K562 (cell line): ENCODE measurements around the gene DLX2. TPM values are rescaled to one million over a fixed set of nuclear protein-coding genes. Genes with fewer than 3 reads are reported as not detected.

ENCODE experiments used
- DPF2 ChIP-seq: fragments of 450-650 bp; IDR thresholded peaks from 2 replicates; pipeline ENCODE4 v1.6.1; 2016
- EP400 ChIP-seq: fragments of 450-650 bp; IDR thresholded peaks from 2 replicates; pipeline ENCODE4 v1.6.1; 2017; ENCODE audit warnings: antibody characterized with exemption, mild to moderate bottlenecking, moderate library complexity
- HLTF ChIP-seq: fragments of 450-650 bp; IDR thresholded peaks from 2 replicates; pipeline ENCODE4 v1.6.1; 2016
- MBD2 ChIP-seq: sonication (generic); IDR thresholded peaks from 2 replicates; pipeline ENCODE4 v1.6.1; 2016; ENCODE audit warnings: low read depth, borderline replicate concordance
- NONO ChIP-seq, 2 experiments: fragments of 200-400 bp in 1 of 2; fragments of 450-650 bp in 1 of 2; formaldehyde crosslinking in 1 of 2; IDR thresholded peaks; 2 replicates each; pipeline ENCODE4 v1.6.1; 2017; ENCODE audit warnings: low read depth in 2 of 2, mild to moderate bottlenecking in 2 of 2, moderate library complexity in 2 of 2, low read length in 1 of 2
- PHF21A ChIP-seq: fragments of 450-650 bp; IDR thresholded peaks from 2 replicates; pipeline ENCODE4 v1.6.1; 2017; ENCODE audit warnings: low read depth, borderline replicate concordance
- PHTF2 ChIP-seq: fragments of 250-450 bp; sonication (Bioruptor Pico); IDR thresholded peaks from 2 replicates; pipeline ENCODE4 v1.5.0; 2021; ENCODE audit warnings: mild to moderate bottlenecking
- POLR2AphosphoS5 ChIP-seq: IDR thresholded peaks from 2 replicates; pipeline ENCODE4 v1.6.1; 2011; ENCODE audit warnings: mild to moderate bottlenecking, low read depth, low read length, moderate library complexity; ENCODE audit not compliant: control insufficient read depth, insufficient read depth
- SETDB1 ChIP-seq: IDR thresholded peaks from one replicate; pipeline ENCODE4 v1.6.1; 2012; ENCODE audit warnings: low read length, control low read depth, inconsistent platforms
- SIN3A ChIP-seq, 2 experiments: fragments of 150-350 bp in 1 of 2; IDR thresholded peaks; 2 replicates each; pipeline ENCODE4 v1.6.1; 2011 to 2016; ENCODE audit warnings: borderline replicate concordance in 2 of 2, low read depth in 2 of 2, low read length in 2 of 2, mild to moderate bottlenecking in 2 of 2, moderate library complexity in 2 of 2; ENCODE audit not compliant: control insufficient read depth in 1 of 2
- SRSF3 ChIP-seq: fragments of 200-400 bp; formaldehyde crosslinking; IDR thresholded peaks from 2 replicates; pipeline ENCODE4 v1.6.1; 2016; ENCODE audit warnings: mild to moderate bottlenecking, low read length, moderate library complexity; ENCODE audit not compliant: insufficient read depth
- TARDBP ChIP-seq: fragments of 450-650 bp; IDR thresholded peaks from 2 replicates; pipeline ENCODE4 v1.6.1; 2016
- YBX1 ChIP-seq: fragments of 450-650 bp; IDR thresholded peaks from 2 replicates; pipeline ENCODE4 v1.7.1; 2016; ENCODE audit warnings: mild to moderate bottlenecking
- YY1 ChIP-seq, 3 experiments: IDR thresholded peaks; 2 replicates each; pipeline ENCODE4 v1.6.1; 2011; ENCODE audit warnings: low read length in 2 of 3, mild to moderate bottlenecking in 2 of 3, moderate library complexity in 2 of 3, borderline replicate concordance in 1 of 3, control low read depth in 1 of 3, low read depth in 1 of 3; ENCODE audit not compliant: insufficient read depth in 3 of 3, insufficient replicate concordance in 2 of 3, control insufficient read depth in 1 of 3, insufficient read length in 1 of 3; ENCODE audit errors: extremely low read depth in 1 of 3
- ZNF133 ChIP-seq: fragments of 250-450 bp; sonication (Bioruptor Pico); IDR thresholded peaks from 2 replicates; pipeline ENCODE4 v1.4.0; 2020; ENCODE audit warnings: mild to moderate bottlenecking
- ZNF408 ChIP-seq: fragments of 250-450 bp; sonication (Bioruptor Pico); IDR thresholded peaks from 2 replicates; pipeline ENCODE4 v1.4.0; 2020; ENCODE audit warnings: low read depth, mild to moderate bottlenecking, moderate library complexity
- ZNF507 ChIP-seq: conservative IDR thresholded peaks from 2 replicates; pipeline ENCODE4 v1.6.1; 2017; ENCODE audit warnings: missing genetic modification characterization, missing compliant biosample characterization
- polyA plus RNA-seq, 8 experiments: library from polyadenylated mRNA; depleted of rRNA in 4 of 8; stranded (reverse) in 5 of 8; unstranded in 3 of 8; fragments of >200 nt; fragmentation: Nextera tagmentation in 2 of 8; fragmentation: Illumina TruSeq in 1 of 8; extraction: Ambion mirVana in 2 of 8; extraction: Trizol in 1 of 8; gene quantifications; 2 replicates each; pipeline versions ENCODE4 v1.2.1 to v1.2.3, GENCODE V29; 2011 to 2014; ENCODE audit warnings: inconsistent platforms in 1 of 8, missing spikeins in 1 of 8
- total RNA-seq, 7 experiments: library from RNA; depleted of rRNA in 6 of 7; stranded (reverse); fragments of >200 nt in 6 of 7; fragmentation: Illumina TruSeq in 2 of 7; extraction: Trizol in 2 of 7; gene quantifications; 2 replicates each; pipeline versions ENCODE4 v1.2.1 to v1.2.3, GENCODE V29; 2011 to 2021; ENCODE audit warnings: low replicate concordance in 1 of 7
- TF ChIP-seq, protein P1 (sequence below), 3 experiments: IDR thresholded peaks in 2 of 3; conservative IDR thresholded peaks in 1 of 3; 2 replicates each; pipeline ENCODE4 v1.5.1; 2011 to 2012; ENCODE audit warnings: low read length in 3 of 3, mild to moderate bottlenecking in 3 of 3, control low read depth in 2 of 3, improper control_type of control experiment in 1 of 3, inconsistent platforms in 1 of 3, low read depth in 1 of 3, mixed read lengths in 1 of 3, moderate library complexity in 1 of 3; ENCODE audit not compliant: insufficient read depth in 2 of 3
- TF ChIP-seq, protein P2 (sequence below): fragments of 450-650 bp; formaldehyde crosslinking; IDR thresholded peaks from 2 replicates; pipeline ENCODE4 v1.4.0; 2020; ENCODE audit warnings: mild to moderate bottlenecking, mixed read lengths
- TF ChIP-seq, protein P3 (sequence below): sonication (generic); formaldehyde crosslinking; IDR thresholded peaks from 2 replicates; pipeline ENCODE4 v1.8.0; 2022; ENCODE audit warnings: mild to moderate bottlenecking, missing genetic modification reagents

The DLX2 gene
- total and polyA plus RNA-seq, 9 of the 15 experiments (the other 6 are each of a cell fraction or from before 2014, with no cell fraction given) = 0.14 to 4.3 (median 0.86) TPM

DNA sequence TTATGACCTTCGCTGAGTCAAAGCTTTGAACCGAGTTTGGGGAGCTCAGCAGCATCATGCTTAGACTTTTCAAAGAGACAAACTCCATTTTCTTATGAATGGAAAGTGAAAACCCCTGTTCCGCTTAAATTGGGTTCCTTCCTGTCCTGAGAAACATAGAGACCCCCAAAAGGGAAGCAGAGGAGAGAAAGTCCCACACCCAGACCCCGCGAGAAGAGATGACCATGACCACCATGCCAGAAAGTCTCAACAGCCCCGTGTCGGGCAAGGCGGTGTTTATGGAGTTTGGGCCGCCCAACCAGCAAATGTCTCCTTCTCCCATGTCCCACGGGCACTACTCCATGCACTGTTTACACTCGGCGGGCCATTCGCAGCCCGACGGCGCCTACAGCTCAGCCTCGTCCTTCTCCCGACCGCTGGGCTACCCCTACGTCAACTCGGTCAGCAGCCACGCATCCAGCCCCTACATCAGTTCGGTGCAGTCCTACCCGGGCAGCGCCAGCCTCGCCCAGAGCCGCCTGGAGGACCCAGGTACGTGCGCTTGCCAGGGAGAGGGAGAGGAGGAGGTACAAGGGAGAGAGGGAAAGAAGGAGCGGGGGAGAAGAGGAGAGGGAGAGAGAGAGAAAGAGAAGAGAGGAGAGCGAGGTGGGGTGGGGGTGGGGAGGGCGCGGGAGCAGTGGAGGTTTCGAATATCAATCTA, 17.1 kb downstream of the DLX2 start, which contains the start of gene DLX1 (continued):
- TF ChIP-seq HLTF (no peak), YY1 (IDR thresholded peaks at IDR 0.05; ENCODE audit: borderline replicate concordance in 1 of 3, control insufficient read depth in 1 of 3, extremely low read depth in 1 of 3, insufficient read depth in 3 of 3, insufficient read length in 1 of 3, insufficient replicate concordance in 2 of 3, low read depth in 1 of 3, low read length in 2 of 3) (peak in 2 of 3 experiments; percentile 15 to 40), EP400 (no peak; the same call in 1 of the 2 replicates), NONO (IDR thresholded peaks at IDR 0.05; ENCODE audit: low read depth in 2 of 2, low read length in 1 of 2) (no peak), DPF2 (0 out of 2 replicates have a peak, but pooled peaks have one; percentile 48), TARDBP (no peak), ZNF507 (tag) (no peak), SIN3A (IDR thresholded peaks at IDR 0.05; ENCODE audit: borderline replicate concordance in 2 of 2, control insufficient read depth in 1 of 2, low read depth in 2 of 2, low read length in 2 of 2) (0 out of 4 replicates have a peak, but pooled peaks of 1 of the 2 experiments have one; percentile 14), PHF21A (no peak), ZNF133 (no peak), POLR2AphosphoS5 (peak; percentile 7), MBD2 (no peak; the same call in 1 of the 2 replicates), SETDB1 (no peak), ZNF408 (CRISPR knock-in tag) (no peak), SRSF3 (no peak), YBX1 (no peak), PHTF2 (CRISPR knock-in tag) (no peak)
- TF ChIP-seq, protein P1, sequence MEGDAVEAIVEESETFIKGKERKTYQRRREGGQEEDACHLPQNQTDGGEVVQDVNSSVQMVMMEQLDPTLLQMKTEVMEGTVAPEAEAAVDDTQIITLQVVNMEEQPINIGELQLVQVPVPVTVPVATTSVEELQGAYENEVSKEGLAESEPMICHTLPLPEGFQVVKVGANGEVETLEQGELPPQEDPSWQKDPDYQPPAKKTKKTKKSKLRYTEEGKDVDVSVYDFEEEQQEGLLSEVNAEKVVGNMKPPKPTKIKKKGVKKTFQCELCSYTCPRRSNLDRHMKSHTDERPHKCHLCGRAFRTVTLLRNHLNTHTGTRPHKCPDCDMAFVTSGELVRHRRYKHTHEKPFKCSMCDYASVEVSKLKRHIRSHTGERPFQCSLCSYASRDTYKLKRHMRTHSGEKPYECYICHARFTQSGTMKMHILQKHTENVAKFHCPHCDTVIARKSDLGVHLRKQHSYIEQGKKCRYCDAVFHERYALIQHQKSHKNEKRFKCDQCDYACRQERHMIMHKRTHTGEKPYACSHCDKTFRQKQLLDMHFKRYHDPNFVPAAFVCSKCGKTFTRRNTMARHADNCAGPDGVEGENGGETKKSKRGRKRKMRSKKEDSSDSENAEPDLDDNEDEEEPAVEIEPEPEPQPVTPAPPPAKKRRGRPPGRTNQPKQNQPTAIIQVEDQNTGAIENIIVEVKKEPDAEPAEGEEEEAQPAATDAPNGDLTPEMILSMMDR (IDR thresholded peaks at IDR 0.05 in 2 of 3, conservative IDR thresholded peaks at IDR 0.05 in 1 of 3; ENCODE audit: insufficient read depth in 2 of 3, low read depth in 1 of 3, low read length in 3 of 3) = no peak
- TF ChIP-seq, protein P2, sequence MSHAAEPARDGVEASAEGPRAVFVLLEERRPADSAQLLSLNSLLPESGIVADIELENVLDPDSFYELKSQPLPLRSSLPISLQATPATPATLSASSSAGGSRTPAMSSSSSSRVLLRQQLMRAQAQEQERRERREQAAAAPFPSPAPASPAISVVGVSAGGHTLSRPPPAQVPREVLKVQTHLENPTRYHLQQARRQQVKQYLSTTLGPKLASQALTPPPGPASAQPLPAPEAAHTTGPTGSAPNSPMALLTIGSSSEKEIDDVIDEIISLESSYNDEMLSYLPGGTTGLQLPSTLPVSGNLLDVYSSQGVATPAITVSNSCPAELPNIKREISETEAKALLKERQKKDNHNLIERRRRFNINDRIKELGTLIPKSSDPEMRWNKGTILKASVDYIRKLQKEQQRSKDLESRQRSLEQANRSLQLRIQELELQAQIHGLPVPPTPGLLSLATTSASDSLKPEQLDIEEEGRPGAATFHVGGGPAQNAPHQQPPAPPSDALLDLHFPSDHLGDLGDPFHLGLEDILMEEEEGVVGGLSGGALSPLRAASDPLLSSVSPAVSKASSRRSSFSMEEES = no peak
- TF ChIP-seq, protein P3, sequence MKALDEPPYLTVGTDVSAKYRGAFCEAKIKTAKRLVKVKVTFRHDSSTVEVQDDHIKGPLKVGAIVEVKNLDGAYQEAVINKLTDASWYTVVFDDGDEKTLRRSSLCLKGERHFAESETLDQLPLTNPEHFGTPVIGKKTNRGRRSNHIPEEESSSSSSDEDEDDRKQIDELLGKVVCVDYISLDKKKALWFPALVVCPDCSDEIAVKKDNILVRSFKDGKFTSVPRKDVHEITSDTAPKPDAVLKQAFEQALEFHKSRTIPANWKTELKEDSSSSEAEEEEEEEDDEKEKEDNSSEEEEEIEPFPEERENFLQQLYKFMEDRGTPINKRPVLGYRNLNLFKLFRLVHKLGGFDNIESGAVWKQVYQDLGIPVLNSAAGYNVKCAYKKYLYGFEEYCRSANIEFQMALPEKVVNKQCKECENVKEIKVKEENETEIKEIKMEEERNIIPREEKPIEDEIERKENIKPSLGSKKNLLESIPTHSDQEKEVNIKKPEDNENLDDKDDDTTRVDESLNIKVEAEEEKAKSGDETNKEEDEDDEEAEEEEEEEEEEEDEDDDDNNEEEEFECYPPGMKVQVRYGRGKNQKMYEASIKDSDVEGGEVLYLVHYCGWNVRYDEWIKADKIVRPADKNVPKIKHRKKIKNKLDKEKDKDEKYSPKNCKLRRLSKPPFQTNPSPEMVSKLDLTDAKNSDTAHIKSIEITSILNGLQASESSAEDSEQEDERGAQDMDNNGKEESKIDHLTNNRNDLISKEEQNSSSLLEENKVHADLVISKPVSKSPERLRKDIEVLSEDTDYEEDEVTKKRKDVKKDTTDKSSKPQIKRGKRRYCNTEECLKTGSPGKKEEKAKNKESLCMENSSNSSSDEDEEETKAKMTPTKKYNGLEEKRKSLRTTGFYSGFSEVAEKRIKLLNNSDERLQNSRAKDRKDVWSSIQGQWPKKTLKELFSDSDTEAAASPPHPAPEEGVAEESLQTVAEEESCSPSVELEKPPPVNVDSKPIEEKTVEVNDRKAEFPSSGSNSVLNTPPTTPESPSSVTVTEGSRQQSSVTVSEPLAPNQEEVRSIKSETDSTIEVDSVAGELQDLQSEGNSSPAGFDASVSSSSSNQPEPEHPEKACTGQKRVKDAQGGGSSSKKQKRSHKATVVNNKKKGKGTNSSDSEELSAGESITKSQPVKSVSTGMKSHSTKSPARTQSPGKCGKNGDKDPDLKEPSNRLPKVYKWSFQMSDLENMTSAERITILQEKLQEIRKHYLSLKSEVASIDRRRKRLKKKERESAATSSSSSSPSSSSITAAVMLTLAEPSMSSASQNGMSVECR (CRISPR knock-in tag) = peak; percentile 57
